Fibroblast of lung (primary cell): Measurements from ENCODE around the gene CDCP2.

Experiments used
- EZH2 ChIP-seq: IDR thresholded peaks from 2 replicates; pipeline ENCODE4 v1.5.1; 2012; ENCODE audit warnings: low read length, control low read depth, mild to moderate bottlenecking; ENCODE audit errors: missing control alignments
- TF ChIP-seq, protein P1 (sequence below), 2 donors: IDR thresholded peaks in 1 of 2; conservative IDR thresholded peaks in 1 of 2; 1 replicate in 1 of 2; 2 replicates in 1 of 2; pipeline ENCODE4 v1.5.1; 2011 to 2012; ENCODE audit warnings: low read length in 2 of 2, control low read depth in 1 of 2, inconsistent platforms in 1 of 2, low read depth in 1 of 2, mild to moderate bottlenecking in 1 of 2

GRCh38 chr1:54127594-54128300 lies 25.1 kb downstream of the CDCP2 start:
- TF ChIP-seq, protein P1, sequence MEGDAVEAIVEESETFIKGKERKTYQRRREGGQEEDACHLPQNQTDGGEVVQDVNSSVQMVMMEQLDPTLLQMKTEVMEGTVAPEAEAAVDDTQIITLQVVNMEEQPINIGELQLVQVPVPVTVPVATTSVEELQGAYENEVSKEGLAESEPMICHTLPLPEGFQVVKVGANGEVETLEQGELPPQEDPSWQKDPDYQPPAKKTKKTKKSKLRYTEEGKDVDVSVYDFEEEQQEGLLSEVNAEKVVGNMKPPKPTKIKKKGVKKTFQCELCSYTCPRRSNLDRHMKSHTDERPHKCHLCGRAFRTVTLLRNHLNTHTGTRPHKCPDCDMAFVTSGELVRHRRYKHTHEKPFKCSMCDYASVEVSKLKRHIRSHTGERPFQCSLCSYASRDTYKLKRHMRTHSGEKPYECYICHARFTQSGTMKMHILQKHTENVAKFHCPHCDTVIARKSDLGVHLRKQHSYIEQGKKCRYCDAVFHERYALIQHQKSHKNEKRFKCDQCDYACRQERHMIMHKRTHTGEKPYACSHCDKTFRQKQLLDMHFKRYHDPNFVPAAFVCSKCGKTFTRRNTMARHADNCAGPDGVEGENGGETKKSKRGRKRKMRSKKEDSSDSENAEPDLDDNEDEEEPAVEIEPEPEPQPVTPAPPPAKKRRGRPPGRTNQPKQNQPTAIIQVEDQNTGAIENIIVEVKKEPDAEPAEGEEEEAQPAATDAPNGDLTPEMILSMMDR (conservative IDR thresholded peaks at IDR 0.05 in 1 of 2, IDR thresholded peaks at IDR 0.05 in 1 of 2; ENCODE audit: low read depth in 1 of 2, low read length in 2 of 2): no peak
- no peak for TF ChIP-seq EZH2
